Measurements from ENCODE around the gene PRRT1.

- TF ChIP-seq CTCF (conservative IDR thresholded peaks at IDR 0.05; ENCODE audit: low read length) = no peak
- TF ChIP-seq EZH2phosphoT487 (IDR thresholded peaks at IDR 0.05; ENCODE audit: borderline replicate concordance) = no peak
Measured at GRCh38 chr6:32179766-32180405, 28.1 kb upstream of the PRRT1 start.
